ENCODE data around the gene TPM1. TPM values are rescaled to one million over a fixed set of nuclear protein-coding genes. Genes with fewer than 3 reads are reported as not detected.

TPM1 gene
- total RNA-seq, 1 experiment from 2014 or later = 10.1 TPM

DNA sequence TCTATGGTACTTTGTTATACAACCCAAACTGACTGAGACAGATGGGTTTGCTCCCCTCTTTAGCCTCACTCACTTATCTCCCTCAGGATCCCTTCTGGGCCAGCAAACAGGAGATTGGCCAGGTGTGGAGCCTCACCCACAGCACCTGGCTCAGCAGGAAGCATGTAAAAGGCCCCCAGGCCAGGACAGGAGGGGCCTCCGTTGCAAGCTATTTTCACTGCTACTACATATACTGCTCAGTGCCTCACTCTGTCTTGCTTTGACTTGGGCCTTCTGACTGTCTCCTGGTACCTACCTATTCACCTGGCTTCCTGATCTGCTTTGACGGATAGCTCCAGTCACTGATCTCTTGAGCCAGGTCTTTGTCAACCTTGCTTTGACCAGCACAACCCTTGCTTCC is 20.4 kb upstream of the TPM1 start:
- Histone ChIP-seq H3K27me3 (ENCODE audit: low read length) (no peaks in the 10 kb centered on the region), H3K4me3 (ENCODE audit: low read length) (no peak overlapping the region), H3K9me2 (replicated peaks; ENCODE audit: insufficient read depth, low read length) (no peaks in the 10 kb centered on the region), H3K36me3 (ENCODE audit: insufficient read depth, low read length) (no peaks in the 10 kb centered on the region), H4K20me1 (ENCODE audit: insufficient read depth, low read depth, low read length) (no peaks in the 10 kb centered on the region; the same call in 1 of the 2 replicates), H3K9ac (ENCODE audit: low read length) (no peak overlapping the region), H3K27ac (ENCODE audit: low read length) (no peak overlapping the region), H3K4me2 (ENCODE audit: low read depth, low read length, poor library complexity, severe bottlenecking) (no peak overlapping the region), H2AFZ (ENCODE audit: low read length) (no peak overlapping the region), H3K79me2 (ENCODE audit: low read length) (no peaks in the 10 kb centered on the region), H3K4me1 (ENCODE audit: low read length) (0 out of 2 replicates have a peak, but pooled peaks cover 5% of the 10 kb centered on the region), H3K9me3 (ENCODE audit: low read length) (no peaks in the 10 kb centered on the region)
- no peak for DNase-seq

DNA sequence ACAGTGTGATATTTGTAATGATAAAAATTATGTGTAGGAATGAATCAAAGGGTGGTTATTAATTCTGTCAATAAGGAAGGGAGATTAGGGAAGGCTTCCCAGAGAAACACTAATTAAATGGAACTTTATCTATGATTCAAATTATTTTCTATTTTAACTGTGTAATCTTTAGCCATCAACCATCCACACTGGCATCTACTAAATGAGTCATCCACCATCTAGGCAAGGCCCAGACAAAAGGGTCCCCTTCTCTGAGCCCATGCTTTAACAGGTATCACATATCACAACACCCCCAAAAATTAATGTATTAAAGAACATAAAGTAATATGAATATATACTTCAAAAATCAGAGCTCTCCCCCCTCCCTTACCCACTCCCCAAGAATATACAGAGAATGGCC is 19.9 kb upstream of the TPM1 start:
- Histone ChIP-seq H3K4me2 (ENCODE audit: low read depth, low read length, poor library complexity, severe bottlenecking) (no peak overlapping the region), H4K20me1 (ENCODE audit: insufficient read depth, low read depth, low read length) (no peaks in the 10 kb centered on the region; the same call in 1 of the 2 replicates), H3K9me2 (replicated peaks; ENCODE audit: insufficient read depth, low read length) (no peaks in the 10 kb centered on the region), H3K4me1 (ENCODE audit: low read length) (0 out of 2 replicates have a peak, but pooled peaks cover 5% of the 10 kb centered on the region), H3K27ac (ENCODE audit: low read length) (no peak overlapping the region), H3K27me3 (ENCODE audit: low read length) (no peaks in the 10 kb centered on the region), H3K9ac (ENCODE audit: low read length) (no peak overlapping the region), H3K4me3 (ENCODE audit: low read length) (no peak overlapping the region), H2AFZ (ENCODE audit: low read length) (no peak overlapping the region), H3K79me2 (ENCODE audit: low read length) (no peaks in the 10 kb centered on the region), H3K36me3 (ENCODE audit: insufficient read depth, low read length) (no peaks in the 10 kb centered on the region), H3K9me3 (ENCODE audit: low read length) (no peaks in the 10 kb centered on the region)
- no peak for DNase-seq

- DNase-seq = no peak
- Histone ChIP-seq H2AFZ (ENCODE audit: low read length) (no peak overlapping the region), H3K4me3 (ENCODE audit: low read length) (no peak overlapping the region), H4K20me1 (ENCODE audit: insufficient read depth, low read depth, low read length) (no peaks in the 10 kb centered on the region; the same call in 1 of the 2 replicates), H3K36me3 (ENCODE audit: insufficient read depth, low read length) (no peaks in the 10 kb centered on the region), H3K9me2 (replicated peaks; ENCODE audit: insufficient read depth, low read length) (no peaks in the 10 kb centered on the region), H3K27ac (ENCODE audit: low read length) (no peak overlapping the region), H3K79me2 (ENCODE audit: low read length) (no peaks in the 10 kb centered on the region), H3K9ac (ENCODE audit: low read length) (no peak overlapping the region), H3K4me1 (ENCODE audit: low read length) (0 out of 2 replicates have a peak, but pooled peaks cover 5% of the 10 kb centered on the region), H3K9me3 (ENCODE audit: low read length) (no peaks in the 10 kb centered on the region), H3K4me2 (ENCODE audit: low read depth, low read length, poor library complexity, severe bottlenecking) (no peak overlapping the region), H3K27me3 (ENCODE audit: low read length) (no peaks in the 10 kb centered on the region)
Observed at GRCh38 chr15:63023351-63023945, 19.1 kb upstream of the TPM1 start.

- Histone ChIP-seq H3K9ac (ENCODE audit: low read length) (no peak overlapping the region), H2AFZ (ENCODE audit: low read length) (no peak overlapping the region), H3K9me3 (ENCODE audit: low read length) (no peaks in the 10 kb centered on the region), H3K79me2 (ENCODE audit: low read length) (no peaks in the 10 kb centered on the region), H3K4me1 (ENCODE audit: low read length) (no peaks in the 10 kb centered on the region), H3K4me3 (ENCODE audit: low read length) (no peak overlapping the region), H3K27ac (ENCODE audit: low read length) (no peak overlapping the region), H3K4me2 (ENCODE audit: low read depth, low read length, poor library complexity, severe bottlenecking) (no peak overlapping the region), H3K36me3 (ENCODE audit: insufficient read depth, low read length) (no peaks in the 10 kb centered on the region), H3K27me3 (ENCODE audit: low read length) (no peaks in the 10 kb centered on the region), H4K20me1 (ENCODE audit: insufficient read depth, low read depth, low read length) (no peaks in the 10 kb centered on the region), H3K9me2 (replicated peaks; ENCODE audit: insufficient read depth, low read length) (no peaks in the 10 kb centered on the region)
- no peak for DNase-seq
Observed at GRCh38 chr15:63025460-63025859, 17.1 kb upstream of the TPM1 start.

DNA sequence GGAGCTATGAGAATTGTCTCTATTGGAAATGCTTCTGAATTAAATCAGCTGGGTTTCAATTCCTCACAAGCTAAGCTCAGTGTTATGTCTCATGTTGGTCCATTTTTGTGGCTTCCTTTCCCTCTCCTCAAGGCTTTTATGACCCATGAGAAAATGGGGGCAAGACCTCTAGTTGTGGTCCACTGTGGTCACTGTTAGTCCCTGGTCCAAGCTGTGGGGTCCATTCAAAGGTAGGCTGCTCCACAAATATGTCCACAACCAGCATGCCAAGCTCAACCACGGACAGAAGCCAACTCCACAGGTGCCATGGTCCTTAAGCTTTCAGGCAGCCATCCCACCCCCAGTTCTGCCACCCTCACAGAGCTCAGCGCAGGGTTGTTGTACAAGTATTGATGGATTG is 14.9 kb upstream of the TPM1 start:
- Histone ChIP-seq H3K27ac (ENCODE audit: low read length) (no peak overlapping the region), H4K20me1 (ENCODE audit: insufficient read depth, low read depth, low read length) (no peaks in the 10 kb centered on the region), H3K4me3 (ENCODE audit: low read length) (no peak overlapping the region), H3K9ac (ENCODE audit: low read length) (no peak overlapping the region), H3K4me2 (ENCODE audit: low read depth, low read length, poor library complexity, severe bottlenecking) (no peak overlapping the region), H3K36me3 (ENCODE audit: insufficient read depth, low read length) (no peaks in the 10 kb centered on the region), H2AFZ (ENCODE audit: low read length) (no peak overlapping the region), H3K9me3 (ENCODE audit: low read length) (no peaks in the 10 kb centered on the region), H3K27me3 (ENCODE audit: low read length) (no peaks in the 10 kb centered on the region), H3K79me2 (ENCODE audit: low read length) (no peaks in the 10 kb centered on the region), H3K4me1 (ENCODE audit: low read length) (no peaks in the 10 kb centered on the region), H3K9me2 (replicated peaks; ENCODE audit: insufficient read depth, low read length) (no peaks in the 10 kb centered on the region)
- DNase-seq = no peak

DNA sequence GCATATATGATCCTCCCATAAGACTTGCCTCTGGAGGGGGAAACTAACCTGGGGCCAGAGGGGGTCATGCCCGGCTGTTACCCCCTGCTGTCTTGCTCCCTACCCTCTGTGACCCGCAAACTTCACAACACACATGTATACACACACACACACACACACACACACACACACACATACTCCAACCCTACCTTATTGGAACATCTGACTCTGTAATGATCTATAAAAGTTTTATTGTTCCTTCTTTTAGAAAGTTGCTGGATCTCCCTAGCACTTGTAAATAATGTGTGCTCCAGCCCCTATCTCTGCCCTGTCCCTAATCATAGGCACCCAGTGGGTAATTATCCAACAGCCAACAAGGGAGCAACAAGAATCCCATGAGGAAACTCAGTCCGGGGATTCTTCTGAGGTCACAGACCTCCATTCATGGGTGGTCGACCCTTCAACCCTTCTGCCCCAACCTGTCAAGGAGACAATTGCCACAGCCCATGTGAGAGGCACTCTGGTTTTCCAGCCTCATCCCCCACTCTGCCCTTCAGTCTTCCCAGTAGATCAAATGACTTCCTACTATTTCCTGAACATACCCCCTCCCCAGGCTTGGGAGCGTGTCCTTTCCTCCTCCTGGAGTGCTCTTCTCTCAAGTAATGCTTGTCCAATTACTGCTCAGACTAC is 14.0 kb upstream of the TPM1 start:
- Histone ChIP-seq H4K20me1 (ENCODE audit: insufficient read depth, low read depth, low read length) (no peaks in the 10 kb centered on the region), H2AFZ (ENCODE audit: low read length) (no peak overlapping the region), H3K9ac (ENCODE audit: low read length) (no peak overlapping the region), H3K27me3 (ENCODE audit: low read length) (no peaks in the 10 kb centered on the region), H3K9me3 (ENCODE audit: low read length) (no peaks in the 10 kb centered on the region), H3K9me2 (replicated peaks; ENCODE audit: insufficient read depth, low read length) (no peaks in the 10 kb centered on the region), H3K4me2 (ENCODE audit: low read depth, low read length, poor library complexity, severe bottlenecking) (no peak overlapping the region), H3K27ac (ENCODE audit: low read length) (no peak overlapping the region), H3K79me2 (ENCODE audit: low read length) (no peaks in the 10 kb centered on the region), H3K4me1 (ENCODE audit: low read length) (no peaks in the 10 kb centered on the region), H3K4me3 (ENCODE audit: low read length) (no peak overlapping the region), H3K36me3 (ENCODE audit: insufficient read depth, low read length) (no peaks in the 10 kb centered on the region)
- DNase-seq = no peak

DNA sequence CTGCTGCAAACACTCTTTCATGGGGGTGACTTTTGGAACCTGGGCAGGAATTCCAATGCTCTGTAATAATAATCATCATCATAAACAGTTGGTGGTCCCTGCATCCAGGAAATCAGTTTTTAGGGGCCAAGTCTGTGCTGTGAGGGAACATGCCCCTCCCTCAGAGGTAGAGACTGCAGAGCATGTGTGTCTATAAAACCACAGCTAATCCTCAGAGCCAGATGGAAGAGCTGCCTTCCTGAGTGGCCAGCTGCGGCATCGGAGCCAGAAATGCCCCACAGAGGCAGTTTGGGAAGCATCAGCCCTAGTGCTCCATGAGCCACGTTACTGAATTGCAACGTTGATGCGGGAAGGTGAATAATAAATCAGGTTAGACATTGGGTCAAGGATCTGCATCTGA is 12.9 kb upstream of the TPM1 start:
- Histone ChIP-seq H3K9me2 (replicated peaks; ENCODE audit: insufficient read depth, low read length) (no peaks in the 10 kb centered on the region), H3K9ac (ENCODE audit: low read length) (no peak overlapping the region), H3K9me3 (ENCODE audit: low read length) (no peaks in the 10 kb centered on the region), H3K79me2 (ENCODE audit: low read length) (no peaks in the 10 kb centered on the region), H3K4me3 (ENCODE audit: low read length) (no peak overlapping the region), H3K27ac (ENCODE audit: low read length) (no peak overlapping the region), H3K27me3 (ENCODE audit: low read length) (no peaks in the 10 kb centered on the region), H3K4me1 (ENCODE audit: low read length) (no peaks in the 10 kb centered on the region), H4K20me1 (ENCODE audit: insufficient read depth, low read depth, low read length) (no peaks in the 10 kb centered on the region), H3K36me3 (ENCODE audit: insufficient read depth, low read length) (no peaks in the 10 kb centered on the region), H2AFZ (ENCODE audit: low read length) (no peak overlapping the region), H3K4me2 (ENCODE audit: low read depth, low read length, poor library complexity, severe bottlenecking) (no peak overlapping the region)
- no peak for DNase-seq

DNA sequence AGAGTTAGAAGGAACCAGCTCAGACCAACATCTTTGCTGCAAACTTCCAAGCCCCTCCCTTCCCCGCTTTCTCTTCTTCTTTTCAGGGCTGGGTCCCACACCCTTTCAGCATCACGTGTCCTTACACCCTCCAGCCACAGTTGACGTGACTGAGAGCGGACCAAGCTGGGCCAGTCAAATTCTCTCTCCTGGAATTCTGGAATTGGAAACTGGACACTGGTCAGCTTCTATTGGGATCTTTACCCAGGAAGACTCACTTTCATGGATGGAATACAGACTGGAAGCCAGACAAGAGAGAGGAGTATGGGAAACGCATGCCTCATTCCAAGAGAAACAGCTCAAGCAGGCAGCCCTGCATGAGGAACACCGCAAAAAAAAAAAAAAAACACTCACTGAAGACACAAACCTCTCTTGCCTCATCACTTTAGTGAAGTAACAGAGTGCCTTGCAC is 12.4 kb upstream of the TPM1 start:
- Histone ChIP-seq H3K4me2 (ENCODE audit: low read depth, low read length, poor library complexity, severe bottlenecking) (no peak overlapping the region), H3K9ac (ENCODE audit: low read length) (no peak overlapping the region), H3K9me3 (ENCODE audit: low read length) (no peaks in the 10 kb centered on the region), H3K4me1 (ENCODE audit: low read length) (no peaks in the 10 kb centered on the region), H3K27ac (ENCODE audit: low read length) (no peak overlapping the region), H3K9me2 (replicated peaks; ENCODE audit: insufficient read depth, low read length) (no peaks in the 10 kb centered on the region), H3K36me3 (ENCODE audit: insufficient read depth, low read length) (no peaks in the 10 kb centered on the region), H4K20me1 (ENCODE audit: insufficient read depth, low read depth, low read length) (no peaks in the 10 kb centered on the region), H3K4me3 (ENCODE audit: low read length) (no peak overlapping the region), H3K27me3 (ENCODE audit: low read length) (no peaks in the 10 kb centered on the region), H2AFZ (ENCODE audit: low read length) (no peak overlapping the region), H3K79me2 (ENCODE audit: low read length) (no peaks in the 10 kb centered on the region)
- DNase-seq = no peak

All from Karpas-422 (cell line).